ENCODE results near the gene SGO2.

Gene SGO2

DNA sequence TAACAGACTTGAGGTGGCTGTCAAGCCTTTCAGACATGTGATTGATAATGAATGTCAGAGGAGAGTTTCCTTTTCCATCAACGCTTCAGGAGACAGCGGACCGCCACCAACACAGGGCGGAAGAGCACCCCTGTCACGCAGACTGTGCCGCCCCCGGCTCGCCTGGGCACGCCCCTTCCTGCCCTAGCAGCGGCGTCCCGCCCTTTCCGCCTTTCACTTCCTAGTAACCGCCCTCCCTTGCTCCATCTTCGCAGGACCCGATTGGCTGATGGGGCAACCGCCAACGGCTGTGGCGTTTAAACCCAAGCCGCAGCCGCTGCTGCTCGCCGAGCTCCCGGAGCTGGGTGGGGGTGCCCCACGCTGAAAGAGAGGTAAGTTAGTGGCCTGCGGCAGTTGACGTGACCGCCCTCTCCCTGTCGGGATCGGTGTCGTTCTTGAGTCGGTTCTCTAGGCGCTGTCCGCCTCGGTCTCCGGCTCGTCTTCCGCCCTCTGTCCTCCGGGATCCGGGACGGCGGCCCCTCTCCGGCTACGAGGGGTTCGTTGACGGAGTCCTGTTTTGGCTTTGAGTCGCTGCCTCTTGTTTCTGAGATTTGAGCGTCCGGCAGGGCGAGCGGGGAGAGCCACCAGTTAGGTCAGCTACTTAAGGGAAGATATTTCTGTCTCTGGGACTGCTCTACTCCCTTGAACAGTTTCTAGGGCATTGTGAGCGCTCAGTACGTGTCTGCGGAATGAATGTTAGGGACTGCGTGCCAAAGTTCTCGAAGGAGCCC, at the start of gene SGO2 (continued):
- TF ChIP-seq ZSCAN4 (tag by site-specific recombination; IDR thresholded peaks at IDR 0.05): no peak
- TF ChIP-seq ZNF18 (tag by site-specific recombination; IDR thresholded peaks at IDR 0.05): no peak
- no peak for TF ChIP-seq ZNF560 (tag by site-specific recombination; IDR thresholded peaks at IDR 0.05; ENCODE audit: borderline replicate concordance)
- TF ChIP-seq FEZF1 (tag by site-specific recombination; IDR thresholded peaks at IDR 0.05): no peak
- TF ChIP-seq ZNF19 (tag by site-specific recombination; IDR thresholded peaks at IDR 0.05; ENCODE audit: low read depth): no peak
- peak; percentile 47; the same call in 1 of the 2 replicates for TF ChIP-seq ZBTB8A (tag by site-specific recombination; IDR thresholded peaks at IDR 0.05)
- no peak for TF ChIP-seq ZFP3 (tag by site-specific recombination; IDR thresholded peaks at IDR 0.05; ENCODE audit: low read depth)
- TF ChIP-seq ZNF302 (tag by site-specific recombination; IDR thresholded peaks at IDR 0.05; ENCODE audit: low read depth): no peak
- TF ChIP-seq, protein P1, sequence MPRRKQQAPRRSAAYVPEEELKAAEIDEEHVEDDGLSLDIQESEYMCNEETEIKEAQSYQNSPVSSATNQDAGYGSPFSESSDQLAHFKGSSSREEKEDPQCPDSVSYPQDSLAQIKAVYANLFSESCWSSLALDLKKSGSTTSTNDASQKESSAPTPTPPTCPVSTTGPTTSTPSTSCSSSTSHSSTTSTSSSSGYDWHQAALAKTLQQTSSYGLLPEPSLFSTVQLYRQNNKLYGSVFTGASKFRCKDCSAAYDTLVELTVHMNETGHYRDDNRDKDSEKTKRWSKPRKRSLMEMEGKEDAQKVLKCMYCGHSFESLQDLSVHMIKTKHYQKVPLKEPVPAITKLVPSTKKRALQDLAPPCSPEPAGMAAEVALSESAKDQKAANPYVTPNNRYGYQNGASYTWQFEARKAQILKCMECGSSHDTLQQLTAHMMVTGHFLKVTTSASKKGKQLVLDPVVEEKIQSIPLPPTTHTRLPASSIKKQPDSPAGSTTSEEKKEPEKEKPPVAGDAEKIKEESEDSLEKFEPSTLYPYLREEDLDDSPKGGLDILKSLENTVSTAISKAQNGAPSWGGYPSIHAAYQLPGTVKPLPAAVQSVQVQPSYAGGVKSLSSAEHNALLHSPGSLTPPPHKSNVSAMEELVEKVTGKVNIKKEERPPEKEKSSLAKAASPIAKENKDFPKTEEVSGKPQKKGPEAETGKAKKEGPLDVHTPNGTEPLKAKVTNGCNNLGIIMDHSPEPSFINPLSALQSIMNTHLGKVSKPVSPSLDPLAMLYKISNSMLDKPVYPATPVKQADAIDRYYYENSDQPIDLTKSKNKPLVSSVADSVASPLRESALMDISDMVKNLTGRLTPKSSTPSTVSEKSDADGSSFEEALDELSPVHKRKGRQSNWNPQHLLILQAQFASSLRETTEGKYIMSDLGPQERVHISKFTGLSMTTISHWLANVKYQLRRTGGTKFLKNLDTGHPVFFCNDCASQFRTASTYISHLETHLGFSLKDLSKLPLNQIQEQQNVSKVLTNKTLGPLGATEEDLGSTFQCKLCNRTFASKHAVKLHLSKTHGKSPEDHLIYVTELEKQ (tag by site-specific recombination; IDR thresholded peaks at IDR 0.05; ENCODE audit: borderline replicate concordance): no peak
- peak; percentile 69 for TF ChIP-seq EGR2 (tag by site-specific recombination; IDR thresholded peaks at IDR 0.05; ENCODE audit: low read depth)
- TF ChIP-seq ZNF791 (tag by site-specific recombination; IDR thresholded peaks at IDR 0.05): no peak
- peak; percentile 83 for TF ChIP-seq KLF8 (tag by site-specific recombination; IDR thresholded peaks at IDR 0.05)
- no peak for TF ChIP-seq ZNF768 (tag by site-specific recombination; IDR thresholded peaks at IDR 0.05)
- no peak for TF ChIP-seq ZNF362 (tag by site-specific recombination; IDR thresholded peaks at IDR 0.05)
- TF ChIP-seq IKZF3 (tag by site-specific recombination; IDR thresholded peaks at IDR 0.05): no peak
- TF ChIP-seq, protein P2, sequence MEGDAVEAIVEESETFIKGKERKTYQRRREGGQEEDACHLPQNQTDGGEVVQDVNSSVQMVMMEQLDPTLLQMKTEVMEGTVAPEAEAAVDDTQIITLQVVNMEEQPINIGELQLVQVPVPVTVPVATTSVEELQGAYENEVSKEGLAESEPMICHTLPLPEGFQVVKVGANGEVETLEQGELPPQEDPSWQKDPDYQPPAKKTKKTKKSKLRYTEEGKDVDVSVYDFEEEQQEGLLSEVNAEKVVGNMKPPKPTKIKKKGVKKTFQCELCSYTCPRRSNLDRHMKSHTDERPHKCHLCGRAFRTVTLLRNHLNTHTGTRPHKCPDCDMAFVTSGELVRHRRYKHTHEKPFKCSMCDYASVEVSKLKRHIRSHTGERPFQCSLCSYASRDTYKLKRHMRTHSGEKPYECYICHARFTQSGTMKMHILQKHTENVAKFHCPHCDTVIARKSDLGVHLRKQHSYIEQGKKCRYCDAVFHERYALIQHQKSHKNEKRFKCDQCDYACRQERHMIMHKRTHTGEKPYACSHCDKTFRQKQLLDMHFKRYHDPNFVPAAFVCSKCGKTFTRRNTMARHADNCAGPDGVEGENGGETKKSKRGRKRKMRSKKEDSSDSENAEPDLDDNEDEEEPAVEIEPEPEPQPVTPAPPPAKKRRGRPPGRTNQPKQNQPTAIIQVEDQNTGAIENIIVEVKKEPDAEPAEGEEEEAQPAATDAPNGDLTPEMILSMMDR (tag by site-specific recombination; IDR thresholded peaks at IDR 0.05): peak; percentile 69
- TF ChIP-seq HOXA7 (CRISPR knock-in tag; IDR thresholded peaks at IDR 0.05; ENCODE audit: borderline replicate concordance): no peak
- no peak for TF ChIP-seq ZNF157 (tag by site-specific recombination; IDR thresholded peaks at IDR 0.05)
- TF ChIP-seq ZNF518A (tag by site-specific recombination; conservative IDR thresholded peaks at IDR 0.05; ENCODE audit: low read depth): peak; percentile 93
- TF ChIP-seq ZSCAN23 (tag by site-specific recombination; IDR thresholded peaks at IDR 0.05): no peak
- TF ChIP-seq ZNF114 (tag by site-specific recombination; IDR thresholded peaks at IDR 0.05): no peak
- TF ChIP-seq, protein P3, sequence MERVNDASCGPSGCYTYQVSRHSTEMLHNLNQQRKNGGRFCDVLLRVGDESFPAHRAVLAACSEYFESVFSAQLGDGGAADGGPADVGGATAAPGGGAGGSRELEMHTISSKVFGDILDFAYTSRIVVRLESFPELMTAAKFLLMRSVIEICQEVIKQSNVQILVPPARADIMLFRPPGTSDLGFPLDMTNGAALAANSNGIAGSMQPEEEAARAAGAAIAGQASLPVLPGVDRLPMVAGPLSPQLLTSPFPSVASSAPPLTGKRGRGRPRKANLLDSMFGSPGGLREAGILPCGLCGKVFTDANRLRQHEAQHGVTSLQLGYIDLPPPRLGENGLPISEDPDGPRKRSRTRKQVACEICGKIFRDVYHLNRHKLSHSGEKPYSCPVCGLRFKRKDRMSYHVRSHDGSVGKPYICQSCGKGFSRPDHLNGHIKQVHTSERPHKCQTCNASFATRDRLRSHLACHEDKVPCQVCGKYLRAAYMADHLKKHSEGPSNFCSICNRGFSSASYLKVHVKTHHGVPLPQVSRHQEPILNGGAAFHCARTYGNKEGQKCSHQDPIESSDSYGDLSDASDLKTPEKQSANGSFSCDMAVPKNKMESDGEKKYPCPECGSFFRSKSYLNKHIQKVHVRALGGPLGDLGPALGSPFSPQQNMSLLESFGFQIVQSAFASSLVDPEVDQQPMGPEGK (tag by site-specific recombination; IDR thresholded peaks at IDR 0.05): peak; percentile 84
- no peak for TF ChIP-seq ZNF133 (tag by site-specific recombination; IDR thresholded peaks at IDR 0.05)
